SU-DHL-6 (cell line): ENCODE data around the gene TRIM27.
A peak's percentile ranks its signal among the peaks of the same experiment; 100 is the strongest.
"Not testable (repeated sequence)": the region's sequence is repeated elsewhere in the genome, so short reads cannot be mapped to it uniquely, and the experiment has no call there.

Experiments used
- H2AFZ ChIP-seq: fragments of 200-600 bp; sonication (generic); 2 replicates; pipeline ENCODE4 v1.6.1; 2014; ENCODE audit warnings: low read depth, mild to moderate bottlenecking, moderate library complexity, mixed read lengths, antibody characterized with exemption, low read length; ENCODE audit not compliant: severe bottlenecking
- H3F3A ChIP-seq: fragments of 200-600 bp; shearing (Covaris generic); 2 replicates; pipeline ENCODE4 v1.6.0; 2016; ENCODE audit warnings: antibody characterized with exemption, mild to moderate bottlenecking; ENCODE audit not compliant: insufficient read depth
- H3K27ac ChIP-seq: fragments of 200-600 bp; sonication (generic); 2 replicates; pipeline ENCODE4 v1.5.1; 2016; ENCODE audit warnings: low read depth, mild to moderate bottlenecking, low read length, moderate library complexity, mixed read lengths
- H3K27me3 ChIP-seq: fragments of 200-600 bp; sonication (generic), shearing (Covaris generic); 2 replicates; pipeline ENCODE4 v1.6.0; 2014; ENCODE audit warnings: mild to moderate bottlenecking, low read length
- H3K36me3 ChIP-seq: fragments of 200-600 bp; sonication (generic); 2 replicates; pipeline ENCODE4 v1.6.1; 2014; ENCODE audit warnings: mild to moderate bottlenecking, low read length, mixed read lengths
- H3K4me2 ChIP-seq: fragments of 300-600, 200-600 bp; shearing (Covaris generic), sonication (generic); 2 replicates; pipeline ENCODE4 v1.6.0; 2014; ENCODE audit warnings: low read length, low read depth, mild to moderate bottlenecking; ENCODE audit not compliant: poor library complexity, severe bottlenecking
- H3K4me3 ChIP-seq: fragments of 200-600 bp; sonication (generic); 2 replicates; pipeline ENCODE4 v1.5.1; 2014; ENCODE audit warnings: antibody characterized with exemption, low read length, mild to moderate bottlenecking, mixed read lengths; ENCODE audit not compliant: insufficient read depth, poor library complexity, severe bottlenecking
- H3K79me2 ChIP-seq: fragments of 200-600 bp; sonication (generic); 2 replicates; pipeline ENCODE4 v1.6.1; 2014; ENCODE audit warnings: mild to moderate bottlenecking, low read length, moderate library complexity; ENCODE audit not compliant: insufficient read depth
- H3K9ac ChIP-seq: fragments of 200-600 bp; sonication (generic); 2 replicates; pipeline ENCODE4 v1.7.0; 2014; ENCODE audit warnings: mild to moderate bottlenecking, low read length
- H3K9me2 ChIP-seq: fragments of 200-600 bp; sonication (generic); replicated peaks from 2 replicates; pipeline ENCODE4 v1.6.1; 2014; ENCODE audit warnings: low read length; ENCODE audit not compliant: insufficient read depth
- H3K9me3 ChIP-seq: fragments of 200-600 bp; sonication (generic); 2 replicates; pipeline ENCODE4 v1.6.1; 2014; ENCODE audit warnings: low read length, mixed read lengths; ENCODE audit not compliant: insufficient read depth
- H4K20me1 ChIP-seq: fragments of 200-600 bp; sonication (generic); 2 replicates; pipeline ENCODE4 v1.6.1; 2014; ENCODE audit warnings: low read depth, mild to moderate bottlenecking, antibody characterized with exemption, low read length, moderate library complexity, mixed read lengths
- EZH2phosphoT487 ChIP-seq: fragments of 200-600 bp; sonication (generic), shearing (Covaris generic); conservative IDR thresholded peaks from 2 replicates; pipeline ENCODE4 v1.6.1; 2018; ENCODE audit warnings: mild to moderate bottlenecking, antibody characterized with exemption, low read length, moderate library complexity, mixed read lengths
- TF ChIP-seq, protein P1 (sequence below): fragments of 200-600 bp; sonication (generic); IDR thresholded peaks from one replicate; pipeline ENCODE4 v1.5.1; 2017; ENCODE audit warnings: antibody characterized with exemption, mild to moderate bottlenecking, low read length, moderate library complexity; ENCODE audit not compliant: insufficient read depth, poor library complexity, severe bottlenecking

TRIM27 gene, protein sequence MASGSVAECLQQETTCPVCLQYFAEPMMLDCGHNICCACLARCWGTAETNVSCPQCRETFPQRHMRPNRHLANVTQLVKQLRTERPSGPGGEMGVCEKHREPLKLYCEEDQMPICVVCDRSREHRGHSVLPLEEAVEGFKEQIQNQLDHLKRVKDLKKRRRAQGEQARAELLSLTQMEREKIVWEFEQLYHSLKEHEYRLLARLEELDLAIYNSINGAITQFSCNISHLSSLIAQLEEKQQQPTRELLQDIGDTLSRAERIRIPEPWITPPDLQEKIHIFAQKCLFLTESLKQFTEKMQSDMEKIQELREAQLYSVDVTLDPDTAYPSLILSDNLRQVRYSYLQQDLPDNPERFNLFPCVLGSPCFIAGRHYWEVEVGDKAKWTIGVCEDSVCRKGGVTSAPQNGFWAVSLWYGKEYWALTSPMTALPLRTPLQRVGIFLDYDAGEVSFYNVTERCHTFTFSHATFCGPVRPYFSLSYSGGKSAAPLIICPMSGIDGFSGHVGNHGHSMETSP

DNA sequence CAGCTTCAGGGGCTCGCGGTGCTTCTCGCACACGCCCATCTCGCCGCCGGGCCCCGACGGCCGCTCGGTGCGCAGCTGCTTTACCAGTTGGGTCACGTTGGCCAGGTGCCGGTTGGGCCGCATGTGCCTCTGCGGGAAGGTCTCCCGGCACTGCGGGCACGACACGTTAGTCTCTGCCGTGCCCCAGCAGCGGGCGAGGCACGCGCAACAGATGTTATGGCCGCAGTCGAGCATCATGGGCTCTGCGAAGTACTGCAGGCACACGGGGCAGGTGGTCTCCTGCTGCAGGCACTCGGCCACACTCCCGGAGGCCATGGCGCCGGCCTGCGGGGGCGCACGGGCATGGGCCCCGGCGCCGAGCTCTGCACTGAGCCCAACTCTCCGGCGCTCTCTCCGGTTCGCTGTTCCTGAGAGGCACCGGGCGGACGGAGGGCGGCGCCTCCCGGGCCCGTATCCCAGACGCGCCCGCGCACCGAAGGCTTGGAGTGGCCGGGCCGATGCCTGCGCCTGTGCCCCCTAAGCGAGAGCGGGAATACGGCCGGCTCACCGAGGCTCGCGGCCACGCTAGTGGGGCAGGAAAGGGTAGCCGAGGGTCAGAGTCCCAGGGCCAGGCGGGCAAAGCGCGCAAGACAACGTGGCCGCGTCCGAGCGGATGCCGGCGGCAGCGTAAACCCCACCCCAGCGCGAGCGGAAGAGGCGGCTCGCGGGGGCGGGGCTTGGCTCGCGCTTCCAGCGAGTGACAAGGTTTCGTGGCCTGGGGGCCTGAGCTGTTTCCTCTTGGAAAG lies at the start of gene TRIM27:
TSS of gene TRIM27 (minus strand) at position 668 of the 785 bp plus-strand sequence. CDS start at position 315, 353 bp downstream.
- peak within 1 kb of the TSS; percentile 72 for H3K27ac ChIP-seq
- TF ChIP-seq EZH2phosphoT487, result no peak
- TF ChIP-seq, protein P1, sequence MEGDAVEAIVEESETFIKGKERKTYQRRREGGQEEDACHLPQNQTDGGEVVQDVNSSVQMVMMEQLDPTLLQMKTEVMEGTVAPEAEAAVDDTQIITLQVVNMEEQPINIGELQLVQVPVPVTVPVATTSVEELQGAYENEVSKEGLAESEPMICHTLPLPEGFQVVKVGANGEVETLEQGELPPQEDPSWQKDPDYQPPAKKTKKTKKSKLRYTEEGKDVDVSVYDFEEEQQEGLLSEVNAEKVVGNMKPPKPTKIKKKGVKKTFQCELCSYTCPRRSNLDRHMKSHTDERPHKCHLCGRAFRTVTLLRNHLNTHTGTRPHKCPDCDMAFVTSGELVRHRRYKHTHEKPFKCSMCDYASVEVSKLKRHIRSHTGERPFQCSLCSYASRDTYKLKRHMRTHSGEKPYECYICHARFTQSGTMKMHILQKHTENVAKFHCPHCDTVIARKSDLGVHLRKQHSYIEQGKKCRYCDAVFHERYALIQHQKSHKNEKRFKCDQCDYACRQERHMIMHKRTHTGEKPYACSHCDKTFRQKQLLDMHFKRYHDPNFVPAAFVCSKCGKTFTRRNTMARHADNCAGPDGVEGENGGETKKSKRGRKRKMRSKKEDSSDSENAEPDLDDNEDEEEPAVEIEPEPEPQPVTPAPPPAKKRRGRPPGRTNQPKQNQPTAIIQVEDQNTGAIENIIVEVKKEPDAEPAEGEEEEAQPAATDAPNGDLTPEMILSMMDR, result no peak
- H3F3A ChIP-seq, result 0 out of 2 replicates have a peak, but pooled peaks cover 6% of the 10 kb centered on the region
- H3K27me3 ChIP-seq, result no peaks in the 10 kb centered on the region
- peak within 1 kb of the TSS; percentile 68 for H3K4me3 ChIP-seq
- H4K20me1 ChIP-seq, result no peaks in the 10 kb centered on the region; the same call in 1 of the 2 replicates
- no peaks in the 10 kb centered on the region for H3K9me3 ChIP-seq
- no peaks in the 10 kb centered on the region for H3K9me2 ChIP-seq
- H2AFZ ChIP-seq, result peak within 1 kb of the TSS; percentile 88
- peak within 1 kb of the TSS; percentile 77 for H3K4me2 ChIP-seq
- H3K36me3 ChIP-seq, result peaks cover 25% of the 10 kb centered on the region
- H3K79me2 ChIP-seq, result peaks cover 47% of the 10 kb centered on the region
- peak within 1 kb of the TSS; percentile 92 for H3K9ac ChIP-seq

DNA sequence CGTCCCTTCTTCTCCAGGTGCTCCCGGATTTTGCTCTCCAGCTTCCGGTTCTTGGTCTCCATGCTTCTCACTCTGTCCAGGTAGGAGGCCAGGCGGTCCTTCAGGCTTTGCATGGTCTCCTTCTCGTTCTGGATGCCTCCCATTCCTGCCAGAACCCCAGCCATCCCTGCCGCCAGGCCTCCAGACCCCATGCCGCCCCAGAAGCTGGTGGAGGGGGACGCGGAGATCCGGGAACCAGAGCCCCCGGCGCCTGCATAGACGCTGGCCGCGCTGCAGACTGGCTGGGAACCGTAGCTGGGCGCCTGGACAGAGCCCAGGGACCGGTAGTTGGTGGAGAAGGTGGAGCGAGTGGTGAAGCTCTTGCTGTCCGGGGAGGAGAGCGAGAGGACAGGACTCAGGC lies 46.3 kb upstream of the TRIM27 start:
- not testable (repeated sequence) for H4K20me1 ChIP-seq, H3K4me3 ChIP-seq, H3K9ac ChIP-seq, H3K27me3 ChIP-seq, H3K36me3 ChIP-seq, H3K79me2 ChIP-seq, H2AFZ ChIP-seq, H3K9me3 ChIP-seq, H3K27ac ChIP-seq, H3K4me2 ChIP-seq, H3F3A ChIP-seq, H3K9me2 ChIP-seq

DNA sequence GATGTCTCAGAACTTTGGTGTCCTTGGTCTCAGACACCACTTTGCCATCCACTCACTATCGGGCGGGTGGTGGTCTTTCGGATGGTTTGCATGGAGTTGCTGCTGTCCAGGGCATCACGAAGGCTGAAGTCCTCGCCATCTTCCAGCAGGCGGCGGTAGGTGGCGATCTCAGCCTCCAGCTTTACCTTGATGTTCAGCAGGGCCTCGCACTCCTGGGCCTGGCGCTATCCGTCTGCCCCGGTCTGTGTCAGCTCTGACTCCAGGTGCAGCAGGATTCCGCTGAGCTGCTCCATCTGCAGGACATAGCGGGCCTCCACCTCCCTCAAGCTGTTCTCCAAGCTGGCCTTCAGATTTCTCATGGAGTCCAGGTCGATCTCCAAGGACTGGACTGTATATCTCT lies 45.3 kb upstream of the TRIM27 start:
- Histone ChIP-seq H3K36me3 (no peaks in the 10 kb centered on the region), H3K4me2 (no peak overlapping the region), H3K9ac (no peak overlapping the region), H3K4me3 (no peak overlapping the region), H3K27me3 (no peaks in the 10 kb centered on the region), H3K27ac (no peak overlapping the region), H3K9me2 (no peaks in the 10 kb centered on the region), H3K9me3 (no peaks in the 10 kb centered on the region; the same call in 1 of the 2 replicates), H3K79me2 (no peaks in the 10 kb centered on the region), H3F3A (no peaks in the 10 kb centered on the region), H2AFZ (no peak overlapping the region), H4K20me1 (no peaks in the 10 kb centered on the region)
- TF ChIP-seq, protein P1, result no peak
- TF ChIP-seq EZH2phosphoT487, result no peak
